ENCODE results near the gene SWAP70.
"Not testable (repeated sequence)": the region's sequence is repeated elsewhere in the genome, so short reads cannot be mapped to it uniquely, and the experiment has no call there.

Gene SWAP70

DNA sequence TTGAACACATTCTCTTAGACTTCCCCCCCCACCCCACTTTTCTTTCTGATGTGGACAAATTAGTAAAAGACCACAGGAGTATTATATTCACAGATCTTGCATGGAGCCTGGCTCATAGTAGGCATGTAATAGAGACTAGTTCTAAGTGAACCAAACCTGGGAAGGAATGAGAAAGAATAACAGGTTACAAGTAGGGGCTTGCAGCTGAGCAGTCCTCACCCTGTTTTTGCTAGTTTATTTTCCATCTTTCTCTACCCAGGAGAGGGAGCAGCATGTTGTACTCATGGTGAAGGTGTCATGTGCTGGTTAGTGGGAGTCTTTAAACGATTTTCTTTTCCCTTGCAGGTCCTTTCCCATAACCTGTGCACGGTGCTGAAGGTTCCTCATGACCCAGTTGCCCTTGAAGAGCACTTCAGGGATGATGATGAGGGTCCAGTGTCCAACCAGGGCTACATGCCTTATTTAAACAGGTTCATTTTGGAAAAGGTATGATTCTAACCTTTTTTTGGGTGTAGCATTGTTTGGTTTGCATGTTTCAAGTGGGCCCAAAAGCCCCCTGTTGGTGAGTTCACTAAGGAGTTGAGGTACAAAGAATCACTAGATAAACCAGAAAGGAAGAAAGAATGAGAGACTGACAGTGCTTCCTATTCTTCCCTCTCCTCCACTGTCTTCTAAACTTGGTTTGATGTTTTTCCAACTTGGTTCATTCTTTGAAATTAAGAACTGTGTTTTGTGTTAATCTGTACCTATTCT lies 30.1 kb downstream of the SWAP70 start:
- DNase-seq: no peak

DNA sequence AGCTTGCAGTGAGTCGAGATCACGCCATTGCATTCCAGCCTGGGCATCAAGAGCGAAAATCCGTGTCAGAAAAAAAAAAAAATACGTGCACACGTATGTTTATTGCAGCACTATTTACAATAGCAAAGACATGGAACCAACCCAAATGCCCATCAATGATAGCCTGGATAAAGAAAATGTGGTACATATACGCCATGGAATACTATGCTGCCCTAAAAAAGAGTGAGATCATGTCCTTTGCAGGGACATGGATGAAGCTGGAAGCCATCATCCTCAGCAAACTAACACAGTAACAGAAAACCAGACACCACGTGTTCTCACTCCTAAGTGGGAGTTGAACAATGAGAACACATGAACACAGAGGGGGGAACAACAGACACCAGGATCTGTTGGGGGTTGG lies 31.4 kb downstream of the SWAP70 start:
- not testable (repeated sequence) for DNase-seq

DNA sequence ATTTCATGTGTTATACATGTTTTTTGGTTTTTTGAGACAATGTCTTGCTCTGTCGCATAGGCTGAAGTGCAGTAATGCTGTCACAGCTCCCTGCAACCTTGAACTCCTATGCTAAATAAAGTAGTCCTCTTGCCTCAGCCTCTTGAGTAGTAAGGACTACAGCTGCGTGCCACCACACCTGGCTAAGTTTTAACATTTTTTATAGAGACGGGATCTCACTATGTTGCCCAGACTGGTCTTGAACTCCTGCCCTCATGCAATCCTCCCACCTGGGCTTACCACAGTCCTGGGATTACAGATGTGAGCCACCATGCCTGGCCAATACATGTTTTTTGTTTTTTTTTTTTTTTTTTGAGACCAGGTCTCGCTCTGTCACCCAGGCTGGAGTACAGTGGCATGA lies 33.9 kb downstream of the SWAP70 start:
- DNase-seq: no peak

DNA sequence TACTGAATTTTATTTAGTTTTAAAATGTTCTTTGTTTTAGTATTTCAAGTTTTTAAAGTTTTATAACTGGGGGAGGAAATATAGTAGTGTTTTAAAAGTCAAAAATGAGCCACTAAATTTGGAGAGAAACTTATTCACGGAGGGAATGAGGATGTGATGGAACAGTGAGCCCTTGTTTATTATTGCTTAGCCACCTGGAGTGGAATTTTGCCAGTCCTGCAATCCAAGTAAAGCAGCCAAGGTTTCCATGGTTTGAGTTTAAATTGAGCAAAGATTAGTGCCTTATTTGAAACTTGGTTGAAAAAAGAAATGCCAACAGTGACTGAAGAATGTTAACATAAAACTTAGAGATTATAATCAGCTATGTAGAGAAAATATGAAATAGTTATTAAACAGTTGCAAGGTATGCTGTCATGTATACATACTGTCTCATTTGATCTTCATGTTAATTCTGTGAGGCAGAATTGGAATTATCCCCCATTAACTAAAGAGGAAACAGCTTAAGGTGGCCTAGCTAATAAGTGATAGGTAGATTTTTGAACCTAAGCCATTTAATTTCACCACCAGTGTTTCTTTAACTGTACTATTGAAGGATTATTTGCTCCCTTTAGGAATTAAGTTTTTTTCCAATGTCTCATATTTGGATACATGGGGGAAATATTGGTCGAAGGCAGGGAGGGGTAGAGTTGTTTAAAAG lies 36.4 kb downstream of the SWAP70 start:
- no peak for DNase-seq

DNA sequence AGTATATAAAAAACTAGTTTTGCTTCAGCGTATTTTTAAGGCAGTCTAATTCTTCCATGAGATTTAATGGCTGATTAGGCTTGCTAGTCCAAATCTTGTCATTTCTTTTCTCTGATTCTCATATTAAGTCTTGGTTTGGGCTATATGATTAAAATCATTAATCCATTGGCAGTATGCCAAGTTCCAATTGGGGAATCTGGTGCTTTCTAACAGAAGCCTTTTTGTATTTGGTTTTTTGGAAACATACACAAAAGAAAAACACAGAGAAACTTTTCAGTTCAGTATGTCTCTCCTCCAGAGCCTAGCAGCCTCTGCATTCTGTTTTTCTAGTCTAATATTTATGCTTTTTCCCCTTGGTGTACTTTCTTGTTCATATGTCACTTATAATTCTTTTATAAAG lies 37.9 kb downstream of the SWAP70 start:
- no peak for DNase-seq

DNA sequence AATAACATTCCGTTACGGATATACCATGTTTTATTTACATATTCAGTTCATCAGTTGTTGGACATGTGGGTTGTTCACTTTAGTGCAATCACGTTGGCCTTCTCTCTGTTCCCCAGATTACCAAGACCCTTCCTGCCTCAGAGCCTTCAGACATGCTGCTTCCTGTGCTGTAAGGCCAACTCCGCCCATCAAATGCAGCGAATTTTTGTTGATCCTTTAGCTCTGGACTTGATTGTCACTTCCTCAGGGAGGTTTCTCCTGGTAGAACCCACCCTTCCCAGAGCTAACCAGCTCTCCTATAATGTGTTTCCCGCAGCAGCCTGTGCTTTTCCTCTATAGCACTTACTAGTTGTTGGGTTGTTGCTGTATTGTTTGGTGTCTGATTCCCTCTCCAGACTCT lies 39.4 kb downstream of the SWAP70 start:
- DNase-seq: no peak

DNA sequence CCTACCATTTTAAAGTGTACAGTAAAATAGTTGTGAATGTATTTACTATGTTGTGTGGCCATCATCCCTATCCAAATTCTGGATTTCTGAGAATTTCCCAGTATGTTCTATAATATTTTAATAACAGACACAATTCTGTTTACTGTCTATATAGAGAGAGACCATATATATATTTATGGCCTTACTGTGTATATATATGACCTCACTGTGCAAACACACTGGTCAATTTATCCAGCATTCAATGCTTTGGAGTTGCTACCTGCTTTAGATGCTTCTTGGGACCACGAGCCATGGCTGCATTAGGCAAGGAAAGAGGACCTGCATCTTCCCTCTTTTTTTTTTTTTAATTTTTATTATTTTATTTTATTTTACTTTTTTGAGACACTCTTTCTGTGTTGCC lies 40.2 kb downstream of the SWAP70 start:
- DNase-seq: no peak

DNA sequence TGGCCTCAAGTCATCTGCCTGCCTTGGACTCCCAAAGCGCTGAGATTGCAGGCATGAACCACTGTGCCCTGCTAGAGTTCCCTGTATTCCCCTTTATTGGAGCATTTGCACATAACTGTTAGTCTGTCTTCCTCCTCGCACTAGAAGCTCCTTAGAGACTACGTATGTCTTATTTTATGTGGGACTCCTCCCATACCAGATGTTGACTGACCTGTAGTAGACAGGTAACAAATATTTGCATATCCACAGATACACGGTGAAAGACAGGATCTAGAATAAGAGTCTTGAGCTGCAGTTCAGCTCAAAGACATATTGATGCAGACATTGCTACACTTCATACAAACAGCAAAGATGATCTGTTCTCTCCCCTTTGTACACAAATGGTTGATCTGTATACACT lies 40.7 kb downstream of the SWAP70 start:
- DNase-seq: no peak

DNA sequence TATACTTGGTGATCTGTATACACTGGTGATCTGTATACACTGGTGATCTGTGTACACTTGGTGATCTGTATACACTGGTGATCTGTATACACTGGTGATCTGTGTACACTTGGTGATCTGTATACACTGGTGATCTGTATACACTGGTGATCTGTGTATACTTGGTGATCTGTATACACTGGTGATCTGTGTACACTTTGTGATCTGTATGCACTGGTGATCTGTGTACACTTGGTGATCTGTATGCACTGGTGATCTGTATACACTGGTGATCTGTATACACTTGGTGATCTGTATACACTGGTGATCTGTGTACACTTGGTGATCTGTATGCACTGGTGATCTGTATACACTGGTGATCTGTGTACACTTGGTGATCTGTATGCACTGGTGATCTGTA lies 41.5 kb downstream of the SWAP70 start:
- not testable (repeated sequence) for DNase-seq

DNA sequence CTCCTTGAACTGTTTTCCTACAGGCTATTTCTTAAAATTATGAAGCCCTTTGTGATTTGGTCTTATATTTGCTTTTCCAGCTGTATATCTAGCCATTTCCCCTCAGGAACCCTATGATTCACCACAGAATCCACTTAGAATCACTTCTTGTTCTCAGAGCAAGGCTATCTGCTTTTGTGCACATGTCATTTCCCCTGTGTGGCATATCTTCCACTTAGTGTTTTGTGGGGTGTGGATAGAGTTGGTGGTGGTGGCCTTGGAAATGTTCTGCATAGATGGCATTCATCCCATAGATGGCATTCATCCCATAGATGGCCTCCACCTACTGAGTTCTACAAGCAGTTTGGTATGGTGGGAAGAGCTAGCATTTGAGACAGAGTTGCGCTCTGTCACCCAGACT lies 44.7 kb downstream of the SWAP70 start:
- no peak for DNase-seq

DNA sequence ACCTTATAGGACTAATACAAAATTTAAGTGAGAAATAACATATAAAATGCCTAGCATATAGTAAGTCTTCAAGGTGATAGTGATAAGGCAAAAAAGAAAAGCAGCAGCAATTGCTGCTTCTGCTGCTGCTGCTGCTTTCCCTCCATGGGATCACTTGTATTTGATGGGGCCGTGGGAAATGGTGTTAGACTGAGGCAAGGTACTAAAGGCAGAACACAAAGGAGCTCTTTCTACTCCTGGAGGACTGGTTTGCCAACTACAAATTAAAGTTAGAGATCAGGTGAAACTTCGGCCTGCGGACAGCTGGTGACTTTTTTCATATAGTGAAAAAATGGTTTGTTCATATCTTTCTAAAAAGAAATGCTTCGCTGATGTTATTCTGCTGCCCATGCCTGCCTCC lies 46.3 kb downstream of the SWAP70 start:
- DNase-seq: no peak

DNA sequence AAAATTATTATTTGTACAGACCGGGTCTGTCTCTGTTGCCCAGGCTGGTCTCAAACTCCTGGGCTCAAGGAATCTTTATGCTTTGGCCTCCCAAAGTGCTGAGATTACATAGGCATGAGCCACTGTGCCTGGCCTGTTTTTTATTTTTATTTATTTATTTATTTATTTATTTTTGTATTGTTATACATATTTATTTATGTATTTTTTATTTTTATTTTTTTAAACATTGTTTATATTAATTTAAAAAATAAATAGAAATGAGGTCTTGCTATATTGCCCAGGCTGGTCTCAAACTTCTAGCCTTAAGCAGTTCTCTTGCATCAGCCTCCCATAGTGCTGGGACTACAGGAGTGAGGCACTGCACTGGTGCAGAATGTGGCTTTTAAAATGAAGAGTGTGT lies 47.0 kb downstream of the SWAP70 start:
- DNase-seq: no peak

DNA sequence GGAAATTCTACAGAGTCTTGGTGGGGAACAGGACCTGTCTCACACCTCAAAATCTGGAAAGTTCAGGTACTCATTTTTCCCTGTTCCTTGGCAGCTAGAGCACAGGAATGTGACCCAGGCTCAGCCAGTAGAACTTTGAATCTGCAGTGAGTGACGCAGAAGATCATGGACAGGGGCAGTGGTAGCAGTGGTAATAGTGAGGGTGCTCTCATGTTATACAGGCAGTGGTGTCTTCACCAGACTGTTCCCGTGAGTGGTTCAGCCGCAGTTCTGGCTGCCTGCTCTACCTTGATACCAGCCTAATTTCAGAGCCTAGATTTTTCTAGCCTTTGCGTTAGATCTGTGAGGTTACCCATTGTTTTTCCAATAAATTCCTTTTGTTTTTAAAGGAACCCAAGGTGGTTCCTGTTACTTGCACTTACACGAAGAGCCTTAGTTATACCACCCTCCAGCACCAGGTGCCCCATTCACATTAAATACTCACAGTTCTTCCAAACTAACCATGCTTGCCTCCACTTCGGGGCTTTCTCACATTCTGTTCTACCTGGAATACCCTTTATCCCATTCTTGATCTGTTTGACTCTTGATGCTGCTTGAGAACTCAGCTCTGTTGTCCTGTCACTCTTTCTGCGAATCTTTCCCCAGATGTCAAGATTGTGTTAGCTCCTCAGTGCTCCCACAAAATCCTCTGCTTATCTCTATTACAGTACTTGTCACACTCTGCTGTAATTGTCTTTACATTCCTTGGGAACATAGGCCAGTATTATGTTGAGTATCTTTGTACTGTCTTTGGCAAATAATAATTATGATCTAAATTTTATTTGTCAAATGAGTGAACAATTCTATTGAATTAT lies 47.8 kb downstream of the SWAP70 start:
- no peak for DNase-seq

DNA sequence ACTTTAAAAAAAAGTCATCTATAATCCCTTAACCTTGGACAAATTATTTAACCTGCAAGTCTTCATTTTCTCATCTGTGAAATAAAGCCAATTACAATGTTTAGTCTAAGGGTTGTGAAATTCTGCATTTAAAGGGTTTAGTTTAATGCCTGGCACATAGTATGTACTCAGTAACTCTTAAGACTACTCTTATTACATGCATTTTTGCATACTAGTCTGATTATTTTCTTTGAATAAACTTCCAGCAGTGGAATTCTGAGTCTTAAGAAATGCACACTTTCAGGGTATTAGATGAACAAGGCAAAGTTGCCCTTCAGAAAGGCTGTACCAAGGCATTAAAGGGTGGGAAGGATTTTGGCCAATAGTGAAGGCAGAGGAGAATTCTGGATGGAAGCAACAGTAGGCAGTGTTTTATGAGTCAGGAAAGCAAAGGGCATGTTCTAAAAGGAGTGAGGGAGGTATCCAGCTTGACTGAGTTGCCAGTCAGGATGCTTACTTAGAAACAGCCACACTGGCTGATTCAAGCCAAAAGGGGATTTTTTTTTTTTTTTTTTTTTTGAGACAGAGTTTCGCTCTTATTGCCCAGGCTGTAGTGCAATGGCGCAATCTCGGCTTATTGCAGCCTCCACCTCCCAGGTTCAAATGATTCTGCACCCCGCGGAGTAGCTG lies 50.5 kb downstream of the SWAP70 start:
- DNase-seq: no peak

DNA sequence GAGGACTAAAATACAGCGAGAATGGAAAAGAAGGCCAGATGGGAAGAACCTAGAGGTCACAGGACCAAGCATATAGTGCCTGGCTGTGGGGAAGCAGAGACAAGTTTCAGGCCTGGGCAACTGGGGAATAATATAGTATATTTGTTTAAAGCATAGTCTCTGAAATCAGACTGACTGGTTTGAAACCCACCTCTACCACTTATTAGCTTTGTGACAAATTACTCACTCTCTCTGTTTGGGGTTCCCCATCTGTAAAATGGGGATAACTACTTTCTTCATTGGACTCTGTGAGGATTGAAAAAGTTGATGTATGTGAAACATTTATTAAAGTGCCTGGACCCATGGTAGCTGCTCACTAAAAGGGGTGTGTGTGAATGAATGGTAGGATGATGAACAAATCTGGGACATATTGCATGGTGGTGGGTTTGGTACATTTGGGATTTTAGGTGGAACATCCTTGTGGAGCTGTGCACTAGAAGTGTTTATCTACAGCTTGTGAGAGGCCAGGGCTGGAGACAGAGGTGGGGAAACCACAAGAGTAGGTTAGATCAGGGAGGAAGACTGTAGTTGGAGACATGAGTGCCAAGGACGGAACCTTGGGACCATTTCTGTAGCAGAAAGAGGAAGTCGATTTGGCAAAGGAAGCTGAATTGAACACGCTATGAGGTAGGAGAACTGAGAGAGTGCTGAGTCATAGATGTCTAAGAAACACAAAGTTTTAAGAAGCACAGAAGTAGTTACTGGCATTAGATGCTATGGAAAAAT lies 52.6 kb downstream of the SWAP70 start:
- DNase-seq: no peak

DNA sequence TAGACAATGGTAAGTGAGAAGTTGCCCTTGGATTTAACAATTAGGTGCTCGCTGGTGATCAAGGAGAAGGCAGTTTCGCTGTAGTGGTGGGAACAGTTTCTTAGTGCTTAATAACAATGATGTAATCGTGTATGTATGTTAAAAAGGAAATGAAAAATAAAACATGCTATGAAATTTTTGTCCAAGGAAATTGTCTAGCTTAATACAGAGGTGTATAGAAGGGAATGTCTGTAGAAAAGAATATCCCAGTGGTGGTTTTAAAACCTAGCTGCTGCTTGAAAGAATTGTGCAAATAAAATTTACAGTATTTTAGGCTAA lies 53.1 kb downstream of the SWAP70 start:
- DNase-seq: no peak

DNA sequence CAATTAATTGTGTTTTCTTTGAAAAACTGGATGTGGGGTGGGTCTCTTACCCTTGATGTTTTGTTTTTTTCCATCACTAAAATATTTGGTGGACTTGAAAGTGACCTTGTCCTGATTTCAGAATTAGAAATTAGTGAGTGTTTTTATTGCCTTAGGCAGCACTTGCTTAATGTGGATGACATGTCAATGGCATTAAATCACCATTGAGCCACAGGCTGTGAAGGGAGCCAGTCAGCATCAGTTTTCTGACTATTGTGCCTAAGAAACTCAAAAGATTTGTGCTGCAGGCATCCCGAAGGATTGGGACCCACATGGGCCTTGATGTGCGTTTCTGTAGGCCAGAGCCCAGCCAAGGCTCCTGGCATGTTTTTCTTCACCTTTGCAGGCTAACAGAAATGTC lies 53.8 kb downstream of the SWAP70 start:
- DNase-seq: no peak

DNA sequence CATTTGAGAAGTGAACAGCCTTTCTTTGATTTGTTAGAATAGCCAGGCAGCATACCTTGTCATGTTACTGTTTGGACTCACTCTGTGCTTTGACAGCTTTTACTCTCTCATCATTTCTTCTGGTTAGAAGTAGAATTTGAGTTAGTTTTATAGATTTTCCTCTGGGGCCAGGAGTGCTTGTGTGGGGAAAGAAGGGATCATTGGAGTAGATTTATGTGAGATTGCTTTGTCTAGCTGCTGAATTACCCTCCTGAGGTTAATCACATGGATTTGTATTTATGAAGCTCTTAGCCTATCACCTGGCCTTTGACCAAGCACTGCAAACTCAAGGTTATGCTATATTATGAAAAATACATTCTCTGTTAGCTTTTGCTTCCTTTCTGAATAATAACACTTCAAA lies 54.3 kb downstream of the SWAP70 start:
- no peak for DNase-seq

DNA sequence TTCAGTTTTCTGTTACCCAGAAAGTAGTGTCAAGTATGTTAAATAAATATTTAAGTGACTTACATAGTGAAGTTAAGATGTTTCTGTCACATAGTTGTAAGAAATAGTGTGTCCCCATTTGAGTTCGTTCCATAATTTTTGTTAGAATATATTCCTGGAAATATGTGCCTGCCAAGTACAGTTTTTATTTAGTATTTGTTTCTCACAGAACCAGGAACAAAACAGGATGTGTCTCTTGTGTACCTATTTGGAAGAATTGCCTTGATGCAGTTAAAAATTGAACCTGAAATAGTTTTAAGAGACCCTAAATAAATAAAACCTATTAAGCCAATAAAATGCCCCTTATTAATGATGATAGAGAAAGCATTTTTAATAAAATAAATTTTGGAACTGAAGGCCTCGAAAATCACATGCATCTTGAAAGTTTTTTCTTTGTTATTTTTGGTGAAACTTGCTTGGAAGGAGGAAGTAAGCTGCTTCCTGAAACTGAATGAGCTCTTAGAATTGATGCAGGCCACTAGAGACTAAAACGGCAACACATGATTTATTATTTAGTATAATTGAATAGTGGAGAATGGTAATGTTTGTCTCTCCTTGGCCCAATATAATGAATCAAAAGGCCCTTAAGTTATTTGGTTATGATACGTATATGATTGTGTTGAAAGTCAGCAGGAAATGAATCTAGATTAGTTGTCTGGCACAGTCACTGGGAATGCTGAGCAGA lies 55.9 kb downstream of the SWAP70 start:
- DNase-seq: no peak

DNA sequence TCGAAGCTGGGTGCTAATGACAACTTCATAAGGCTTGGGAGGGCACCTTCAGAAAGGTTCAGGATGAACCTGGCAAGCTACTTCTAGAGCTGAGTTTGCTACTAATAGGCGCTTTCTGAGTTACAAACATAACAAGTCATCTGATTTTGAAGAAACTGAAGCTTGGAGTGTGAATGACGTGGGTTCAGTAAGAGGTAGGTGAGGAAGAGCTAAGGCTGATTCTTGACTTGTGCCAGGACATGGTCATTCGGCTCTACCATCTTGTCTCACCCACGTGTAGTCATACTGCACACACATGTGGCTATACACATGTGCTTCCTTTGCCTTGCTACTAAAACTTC lies 56.4 kb downstream of the SWAP70 start:
- DNase-seq: no peak

DNA sequence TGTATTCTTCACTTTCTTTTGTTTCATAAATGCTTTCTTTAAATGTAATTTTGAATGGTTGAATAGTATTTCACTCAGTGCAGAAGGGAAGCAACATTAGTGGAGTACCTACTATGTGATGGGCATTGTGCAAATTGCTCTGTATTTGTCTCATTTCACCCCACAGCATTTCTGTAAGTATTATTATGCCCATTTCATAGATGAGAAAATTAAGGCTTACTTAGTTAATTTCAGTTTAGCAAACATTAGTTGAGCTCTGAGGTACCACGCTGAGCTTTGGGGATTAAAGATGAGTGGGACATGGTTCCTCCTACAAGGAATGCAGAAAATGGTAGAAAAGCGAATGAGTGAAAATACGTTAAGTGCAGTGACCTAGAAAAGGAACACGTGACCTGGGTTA lies 58.1 kb downstream of the SWAP70 start:
- no peak for DNase-seq

DNA sequence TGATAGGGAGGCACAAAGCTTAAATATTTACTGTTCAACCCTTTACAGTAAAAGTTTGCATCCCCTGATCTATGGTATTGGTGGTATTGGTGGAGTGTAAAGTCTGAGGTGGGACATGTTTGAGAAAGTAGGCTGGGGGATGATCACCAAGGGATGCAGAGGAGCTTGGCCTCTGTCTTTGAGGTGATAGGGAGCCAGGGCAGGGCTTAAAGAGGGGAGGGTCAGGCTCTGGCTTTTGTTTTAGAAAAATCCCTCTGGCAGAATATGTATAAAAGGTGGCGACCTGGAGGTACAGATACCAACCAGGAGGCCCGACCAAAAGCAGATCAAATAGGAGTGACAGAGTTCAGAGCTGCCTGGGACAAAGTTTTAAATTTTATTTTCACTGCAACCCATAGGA lies 59.0 kb downstream of the SWAP70 start:
- no peak for DNase-seq
